ENCODE measurements around the gene TFCP2.

The TFCP2 gene

GRCh38 chr12:51152953-51153352 lies 20.0 kb downstream of the TFCP2 start:
- Histone ChIP-seq H2AFZ (ENCODE audit: low read length) (no peak overlapping the region), H3K79me1 (ENCODE audit: low read depth, low read length) (no peaks in the 10 kb centered on the region)
- no CpG with 5 or more reads among the region's 1 CpG for WGBS, 2 donors (ENCODE audit: extremely low coverage in 2 of 2, insufficient read length in 2 of 2, insufficient replicate concordance in 1 of 2)

GRCh38 chr12:51150777-51151176 lies 22.2 kb downstream of the TFCP2 start:
- H3K18ac ChIP-seq (ENCODE audit: low read length) = no peak overlapping the region
- no peak overlapping the region for H4K91ac ChIP-seq (ENCODE audit: low read depth, low read length, poor library complexity)
- no peaks in the 10 kb centered on the region for H3K36me3 ChIP-seq (replicated peaks in 1 of 2; ENCODE audit: control insufficient read depth in 2 of 2, insufficient read depth in 2 of 2, low read length in 2 of 2)
- H2AK5ac ChIP-seq (ENCODE audit: low read depth, low read length) = no peak overlapping the region
- H2BK120ac ChIP-seq (ENCODE audit: low read depth, low read length) = no peak overlapping the region
- H3K4me3 ChIP-seq (ENCODE audit: low read length in 2 of 2) = no peak overlapping the region
- H3K9me3 ChIP-seq (replicated peaks in 1 of 2; ENCODE audit: control insufficient read depth in 2 of 2, insufficient read depth in 1 of 2, low read depth in 1 of 2, low read length in 2 of 2) = no peaks in the 10 kb centered on the region
- no peak overlapping the region for H3K14ac ChIP-seq (ENCODE audit: low read length)
- H3K4ac ChIP-seq (ENCODE audit: low read length) = no peak overlapping the region
- H3K23ac ChIP-seq (ENCODE audit: low read depth, low read length, poor library complexity) = no peak overlapping the region
- H3K27me3 ChIP-seq (ENCODE audit: control insufficient read depth in 3 of 3, insufficient read depth in 3 of 3, low read depth in 1 of 3, low read length in 3 of 3) = no peaks in the 10 kb centered on the region
- WGBS, 2 donors (ENCODE audit: extremely low coverage in 2 of 2, insufficient read length in 2 of 2, insufficient replicate concordance in 1 of 2) = no CpG with 5 or more reads among the region's 3 CpGs
- H2AFZ ChIP-seq (ENCODE audit: low read length) = no peak overlapping the region
- DNase-seq (ENCODE audit: low spot score) = no peak
- no peak overlapping the region for H3K4me2 ChIP-seq (ENCODE audit: insufficient read depth, low read length, poor library complexity, severe bottlenecking)
- no peak overlapping the region for H3K27ac ChIP-seq (replicated peaks; ENCODE audit: low read length)
- H2BK5ac ChIP-seq (ENCODE audit: low read length) = no peak overlapping the region
- H2BK12ac ChIP-seq (ENCODE audit: low read length) = no peak overlapping the region
- no peak overlapping the region for H3K9ac ChIP-seq (ENCODE audit: low read depth, low read length, poor library complexity)
- H4K8ac ChIP-seq (ENCODE audit: low read depth, low read length) = no peak overlapping the region
- H3K4me1 ChIP-seq (ENCODE audit: control insufficient read depth in 2 of 2, insufficient read depth in 1 of 2, low read depth in 1 of 2, low read length in 2 of 2) = no peaks in the 10 kb centered on the region
- no peak overlapping the region for H2BK15ac ChIP-seq (ENCODE audit: low read length)
- no peaks in the 10 kb centered on the region for H3K79me1 ChIP-seq (ENCODE audit: low read depth, low read length)

More at GRCh38 chr12:51152953-51153352, 20.0 kb downstream of the TFCP2 start:
- Histone ChIP-seq H3K18ac (ENCODE audit: low read length) (no peak overlapping the region), H3K4me2 (ENCODE audit: insufficient read depth, low read length, poor library complexity, severe bottlenecking) (no peak overlapping the region), H2BK120ac (ENCODE audit: low read depth, low read length) (no peak overlapping the region), H3K9me3 (replicated peaks in 1 of 2; ENCODE audit: control insufficient read depth in 2 of 2, insufficient read depth in 1 of 2, low read depth in 1 of 2, low read length in 2 of 2) (no peaks in the 10 kb centered on the region), H2BK5ac (ENCODE audit: low read length) (no peak overlapping the region), H3K14ac (ENCODE audit: low read length) (no peak overlapping the region), H2AK5ac (ENCODE audit: low read depth, low read length) (no peak overlapping the region), H3K4ac (ENCODE audit: low read length) (no peak overlapping the region), H3K23ac (ENCODE audit: low read depth, low read length, poor library complexity) (no peak overlapping the region), H2BK15ac (ENCODE audit: low read length) (no peak overlapping the region), H4K91ac (ENCODE audit: low read depth, low read length, poor library complexity) (no peak overlapping the region), H3K27ac (replicated peaks; ENCODE audit: low read length) (no peak overlapping the region), H2BK12ac (ENCODE audit: low read length) (no peak overlapping the region), H3K36me3 (replicated peaks in 1 of 2; ENCODE audit: control insufficient read depth in 2 of 2, insufficient read depth in 2 of 2, low read length in 2 of 2) (peaks cover 0 to 3% of the 10 kb centered on the region in 2 donors), H3K4me1 (ENCODE audit: control insufficient read depth in 2 of 2, insufficient read depth in 1 of 2, low read depth in 1 of 2, low read length in 2 of 2) (no peaks in the 10 kb centered on the region), H4K8ac (ENCODE audit: low read depth, low read length) (no peak overlapping the region), H3K4me3 (ENCODE audit: low read length in 2 of 2) (no peak overlapping the region), H3K9ac (ENCODE audit: low read depth, low read length, poor library complexity) (no peak overlapping the region), H3K27me3 (ENCODE audit: control insufficient read depth in 3 of 3, insufficient read depth in 3 of 3, low read depth in 1 of 3, low read length in 3 of 3) (no peaks in the 10 kb centered on the region)
- DNase-seq (ENCODE audit: low spot score) = no peak

GRCh38 chr12:51147309-51147708 lies 25.6 kb downstream of the TFCP2 start:
- H3K4me2 ChIP-seq (ENCODE audit: insufficient read depth, low read length, poor library complexity, severe bottlenecking) = no peak overlapping the region
- no peak overlapping the region for H2BK120ac ChIP-seq (ENCODE audit: low read depth, low read length)
- no peak overlapping the region for H2AFZ ChIP-seq (ENCODE audit: low read length)
- no peak overlapping the region for H2BK12ac ChIP-seq (ENCODE audit: low read length)
- H4K91ac ChIP-seq (ENCODE audit: low read depth, low read length, poor library complexity) = no peak overlapping the region
- H3K4ac ChIP-seq (ENCODE audit: low read length) = no peak overlapping the region
- no peaks in the 10 kb centered on the region for H3K4me1 ChIP-seq (ENCODE audit: control insufficient read depth in 2 of 2, insufficient read depth in 1 of 2, low read depth in 1 of 2, low read length in 2 of 2)
- no peak overlapping the region for H3K23ac ChIP-seq (ENCODE audit: low read depth, low read length, poor library complexity)
- no peak overlapping the region for H3K4me3 ChIP-seq (ENCODE audit: low read length in 2 of 2)
- no peak overlapping the region for H3K18ac ChIP-seq (ENCODE audit: low read length)
- H3K27me3 ChIP-seq (ENCODE audit: control insufficient read depth in 3 of 3, insufficient read depth in 3 of 3, low read depth in 1 of 3, low read length in 3 of 3) = no peaks in the 10 kb centered on the region
- H3K9me3 ChIP-seq (replicated peaks in 1 of 2; ENCODE audit: control insufficient read depth in 2 of 2, insufficient read depth in 1 of 2, low read depth in 1 of 2, low read length in 2 of 2) = no peaks in the 10 kb centered on the region
- no peak for DNase-seq (ENCODE audit: low spot score)
- no peak overlapping the region for H2AK5ac ChIP-seq (ENCODE audit: low read depth, low read length)
- no CpG with 5 or more reads among the region's 1 CpG for WGBS, 2 donors (ENCODE audit: extremely low coverage in 2 of 2, insufficient read length in 2 of 2, insufficient replicate concordance in 1 of 2)
- no peak overlapping the region for H3K27ac ChIP-seq (replicated peaks; ENCODE audit: low read length)
- no peak overlapping the region for H2BK15ac ChIP-seq (ENCODE audit: low read length)
- no peak overlapping the region for H4K8ac ChIP-seq (ENCODE audit: low read depth, low read length)
- no peak overlapping the region for H3K9ac ChIP-seq (ENCODE audit: low read depth, low read length, poor library complexity)
- no peak overlapping the region for H3K14ac ChIP-seq (ENCODE audit: low read length)
- no peak overlapping the region for H2BK5ac ChIP-seq (ENCODE audit: low read length)
- H3K79me1 ChIP-seq (ENCODE audit: low read depth, low read length) = no peaks in the 10 kb centered on the region
- H3K36me3 ChIP-seq (replicated peaks in 1 of 2; ENCODE audit: control insufficient read depth in 2 of 2, insufficient read depth in 2 of 2, low read length in 2 of 2) = no peaks in the 10 kb centered on the region

GRCh38 chr12:51139292-51139844 lies 33.6 kb downstream of the TFCP2 start:
- no CpG with 5 or more reads among the region's 3 CpGs for WGBS, 2 donors (ENCODE audit: extremely low coverage in 2 of 2, insufficient read length in 2 of 2, insufficient replicate concordance in 1 of 2)
- H3K9ac ChIP-seq (ENCODE audit: low read depth, low read length, poor library complexity) = no peak overlapping the region

More at GRCh38 chr12:51139292-51139844, 33.6 kb downstream of the TFCP2 start:
- no peak for DNase-seq (ENCODE audit: low spot score)
- no peak overlapping the region for H2AFZ ChIP-seq (ENCODE audit: low read length)
- no peak overlapping the region for H2BK12ac ChIP-seq (ENCODE audit: low read length)
- no peak overlapping the region for H3K4me2 ChIP-seq (ENCODE audit: insufficient read depth, low read length, poor library complexity, severe bottlenecking)
- no peaks in the 10 kb centered on the region for H3K9me3 ChIP-seq (replicated peaks in 1 of 2; ENCODE audit: control insufficient read depth in 2 of 2, insufficient read depth in 1 of 2, low read depth in 1 of 2, low read length in 2 of 2)
- no peak overlapping the region for H3K4ac ChIP-seq (ENCODE audit: low read length)
- H4K91ac ChIP-seq (ENCODE audit: low read depth, low read length, poor library complexity) = no peak overlapping the region
- H3K4me1 ChIP-seq (ENCODE audit: control insufficient read depth in 2 of 2, insufficient read depth in 1 of 2, low read depth in 1 of 2, low read length in 2 of 2) = no peaks in the 10 kb centered on the region
- no peak overlapping the region for H2AK5ac ChIP-seq (ENCODE audit: low read depth, low read length)
- no peak overlapping the region for H3K18ac ChIP-seq (ENCODE audit: low read length)
- H3K27me3 ChIP-seq (ENCODE audit: control insufficient read depth in 3 of 3, insufficient read depth in 3 of 3, low read depth in 1 of 3, low read length in 3 of 3) = no peaks in the 10 kb centered on the region
- H4K8ac ChIP-seq (ENCODE audit: low read depth, low read length) = no peak overlapping the region
- H2BK120ac ChIP-seq (ENCODE audit: low read depth, low read length) = no peak overlapping the region
- H3K27ac ChIP-seq (replicated peaks; ENCODE audit: low read length) = no peak overlapping the region
- no peak overlapping the region for H2BK5ac ChIP-seq (ENCODE audit: low read length)
- no peak overlapping the region for H3K14ac ChIP-seq (ENCODE audit: low read length)
- H3K4me3 ChIP-seq (ENCODE audit: low read length in 2 of 2) = no peak overlapping the region
- peaks cover 1 to 8% of the 10 kb centered on the region in 2 donors for H3K36me3 ChIP-seq (replicated peaks in 1 of 2; ENCODE audit: control insufficient read depth in 2 of 2, insufficient read depth in 2 of 2, low read length in 2 of 2)
- H3K23ac ChIP-seq (ENCODE audit: low read depth, low read length, poor library complexity) = no peak overlapping the region
- no peak overlapping the region for H2BK15ac ChIP-seq (ENCODE audit: low read length)
- no peaks in the 10 kb centered on the region for H3K79me1 ChIP-seq (ENCODE audit: low read depth, low read length)

Data from neuronal stem cell (in vitro differentiated cells).